Stimulated activated memory B cell treated with anti-CD40 and anti-IgM and Interleukin-4, amounts not matched to agents 10 μg/mL and 1 μg/mL and 100 μg/mL, for 72 hours (primary cell): ENCODE measurements around the gene CIAO2B.

ENCODE experiments used
- ATAC-seq: fragments of 150-1000 bp; cut with Tn5 transposase; 2 replicates; pipeline ENCODE4 v1.10.0; 2021
- H3K27ac Mint-ChIP-seq: one replicate; pipeline ENCODE4 v1.8.0; 2022; ENCODE audit warnings: mild to moderate bottlenecking, mixed read lengths
- H3K27me3 Mint-ChIP-seq: one replicate; pipeline ENCODE4 v1.8.0; 2022; ENCODE audit warnings: mixed read lengths
- H3K36me3 Mint-ChIP-seq: one replicate; pipeline ENCODE4 v1.8.0; 2022; ENCODE audit warnings: mixed read lengths
- H3K4me1 Mint-ChIP-seq: one replicate; pipeline ENCODE4 v1.8.0; 2022; ENCODE audit warnings: mixed read lengths
- H3K4me3 Mint-ChIP-seq: one replicate; pipeline ENCODE4 v1.8.0; 2022; ENCODE audit warnings: mild to moderate bottlenecking, moderate library complexity, mixed read lengths
- H3K9me3 Mint-ChIP-seq: one replicate; pipeline ENCODE4 v1.8.0; 2022; ENCODE audit warnings: mixed read lengths

The CIAO2B gene

GRCh38 chr16:66910175-66910940 lies 23.8 kb downstream of the CIAO2B start:
- no peaks in the 10 kb centered on the region for H3K9me3 Mint-ChIP-seq
- no peak overlapping the region for H3K4me3 Mint-ChIP-seq
- no peaks in the 10 kb centered on the region for H3K36me3 Mint-ChIP-seq
- H3K27ac Mint-ChIP-seq, result no peak overlapping the region
- no peak for ATAC-seq
- H3K27me3 Mint-ChIP-seq, result peaks cover 34% of the 10 kb centered on the region
- H3K4me1 Mint-ChIP-seq, result no peaks in the 10 kb centered on the region

DNA sequence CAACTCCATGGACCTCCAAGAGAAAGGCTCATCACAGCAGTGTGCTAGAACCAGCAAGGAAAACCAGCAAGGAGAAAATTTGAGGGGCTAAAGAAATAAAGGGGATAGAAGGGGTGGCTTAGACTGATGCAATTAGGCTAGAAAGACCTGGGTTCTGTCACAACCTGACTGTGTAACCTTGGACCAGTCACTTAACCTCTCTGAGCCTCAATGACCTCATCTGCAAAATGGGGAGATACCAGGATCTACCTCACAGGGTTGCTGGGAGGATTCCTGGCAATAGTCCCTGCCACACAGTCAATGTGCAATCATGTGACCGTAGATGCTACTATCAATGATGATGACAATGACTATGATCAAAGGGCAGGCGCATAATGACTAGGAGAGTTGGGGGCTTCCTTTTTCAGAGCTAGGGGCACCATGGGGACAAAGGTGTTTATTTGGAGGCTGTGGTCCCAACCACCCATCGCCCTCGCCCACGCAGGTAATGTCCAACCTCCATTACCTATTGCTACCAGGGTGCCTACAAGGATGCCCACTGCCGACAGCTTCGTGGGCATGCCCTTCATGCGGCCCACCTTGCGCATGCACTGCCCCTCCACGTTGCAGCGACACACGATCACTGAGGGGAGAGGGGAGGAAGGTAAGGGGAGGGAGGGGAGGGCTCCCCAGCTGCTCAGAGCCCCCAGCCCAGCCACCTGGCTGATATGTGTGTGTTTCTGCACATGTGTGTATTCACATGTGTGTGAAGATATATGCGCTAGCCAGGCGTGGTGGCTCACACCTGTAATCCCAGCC lies 25.2 kb downstream of the CIAO2B start:
- ATAC-seq, result no peak
- Mint-ChIP-seq H3K4me1 (no peaks in the 10 kb centered on the region), H3K27me3 (peaks cover 21% of the 10 kb centered on the region), H3K36me3 (no peaks in the 10 kb centered on the region), H3K9me3 (no peaks in the 10 kb centered on the region), H3K27ac (no peak overlapping the region), H3K4me3 (no peak overlapping the region)

GRCh38 chr16:66908116-66908515 lies 26.1 kb downstream of the CIAO2B start:
- Mint-ChIP-seq H3K27me3 (peaks cover 21% of the 10 kb centered on the region), H3K27ac (no peak overlapping the region), H3K36me3 (no peaks in the 10 kb centered on the region), H3K4me1 (no peaks in the 10 kb centered on the region), H3K9me3 (no peaks in the 10 kb centered on the region), H3K4me3 (no peak overlapping the region)
- no peak for ATAC-seq

DNA sequence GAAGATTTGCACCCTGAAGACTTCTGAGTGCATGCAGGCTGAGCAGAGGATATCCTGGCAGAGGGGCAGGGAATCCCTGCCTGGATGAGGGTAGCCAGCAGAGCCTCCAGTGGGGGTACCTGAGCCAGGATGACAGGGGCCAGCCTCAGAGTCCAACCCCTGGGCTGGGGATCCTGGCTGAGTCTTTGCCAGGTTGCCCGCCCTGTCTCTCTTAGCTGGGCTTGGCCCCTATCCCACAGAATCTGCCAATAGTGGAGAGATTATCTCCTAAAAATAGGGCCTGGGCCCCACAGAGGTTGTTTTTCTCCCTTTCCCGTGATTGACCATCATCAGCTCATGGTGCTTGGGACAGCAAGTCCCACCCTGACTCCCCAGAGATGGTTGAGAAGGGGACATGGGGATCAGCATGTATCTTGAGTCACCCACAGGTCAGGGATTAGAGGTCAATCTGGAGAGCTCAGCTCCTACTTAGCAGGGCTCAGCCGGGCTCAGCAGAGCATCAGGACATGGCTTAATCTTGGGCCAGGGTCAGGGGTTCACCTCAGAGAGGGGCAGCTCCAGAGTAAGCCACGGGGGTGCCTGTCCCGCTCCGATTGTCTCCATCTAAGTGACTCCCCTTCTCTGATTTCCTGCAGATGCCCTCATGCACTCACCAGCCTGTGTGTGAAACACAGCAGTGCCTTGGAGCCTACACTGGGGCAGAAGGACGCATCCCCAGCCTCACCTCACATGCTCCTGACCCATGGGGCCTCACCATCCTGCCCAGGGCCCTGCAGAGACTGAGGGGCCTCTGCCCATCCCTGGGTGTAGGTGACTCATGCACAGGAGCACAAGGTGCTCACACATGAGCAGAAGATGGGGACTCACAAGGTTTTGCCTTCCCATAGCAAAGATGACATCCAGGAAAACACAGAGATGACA lies 27.0 kb downstream of the CIAO2B start:
- Mint-ChIP-seq H3K36me3 (no peaks in the 10 kb centered on the region), H3K27ac (no peak overlapping the region), H3K9me3 (no peaks in the 10 kb centered on the region), H3K4me3 (no peak overlapping the region), H3K4me1 (no peaks in the 10 kb centered on the region), H3K27me3 (peaks cover 19% of the 10 kb centered on the region)
- no peak for ATAC-seq

GRCh38 chr16:66905633-66906539 lies 28.3 kb downstream of the CIAO2B start:
- Mint-ChIP-seq H3K4me3 (no peak overlapping the region), H3K9me3 (no peaks in the 10 kb centered on the region), H3K36me3 (no peaks in the 10 kb centered on the region), H3K27me3 (peaks cover 10% of the 10 kb centered on the region), H3K27ac (no peak overlapping the region), H3K4me1 (no peaks in the 10 kb centered on the region)
- no peak for ATAC-seq

DNA sequence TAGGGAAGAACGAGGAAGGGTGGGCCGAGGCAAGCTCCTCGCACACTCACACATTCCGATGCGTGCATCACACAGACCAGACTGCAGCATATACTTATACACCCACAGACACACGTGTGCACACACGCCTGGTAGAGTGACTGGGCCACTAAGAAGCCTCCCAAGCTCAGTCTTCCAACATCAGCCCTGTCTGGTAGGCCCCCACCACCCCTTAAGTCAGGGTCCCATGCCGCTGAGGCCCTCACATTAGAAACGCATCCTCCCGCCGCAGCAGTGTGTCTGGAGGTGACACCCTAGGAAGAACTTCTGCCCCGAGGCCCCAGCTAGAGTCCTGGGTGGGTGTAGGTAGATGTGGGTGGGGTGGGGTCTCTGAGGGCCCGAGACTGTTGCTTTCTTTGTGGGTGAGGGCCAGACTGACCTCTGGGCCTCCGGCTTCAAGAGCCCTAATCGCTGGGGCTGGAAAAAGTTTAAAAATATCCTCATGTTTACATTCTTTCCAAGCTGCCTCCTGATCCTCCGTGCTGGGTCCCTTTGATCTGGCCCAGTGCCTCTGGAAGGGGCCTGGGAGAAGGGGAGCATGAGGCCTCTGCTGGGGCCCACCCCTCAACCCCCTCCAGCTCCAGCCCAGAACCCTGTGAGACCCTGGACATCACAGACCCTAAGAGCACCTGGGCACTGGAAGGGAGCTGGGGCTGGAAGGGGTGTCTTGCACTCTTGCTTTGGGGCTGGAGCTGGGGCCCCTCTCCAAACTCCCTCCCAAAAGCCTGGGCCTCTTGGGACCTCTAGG lies 29.2 kb downstream of the CIAO2B start:
- no peak for ATAC-seq
- Mint-ChIP-seq H3K27me3 (peaks cover 10% of the 10 kb centered on the region), H3K27ac (no peak overlapping the region), H3K9me3 (no peaks in the 10 kb centered on the region), H3K4me1 (no peaks in the 10 kb centered on the region), H3K36me3 (no peaks in the 10 kb centered on the region), H3K4me3 (no peak overlapping the region)

DNA sequence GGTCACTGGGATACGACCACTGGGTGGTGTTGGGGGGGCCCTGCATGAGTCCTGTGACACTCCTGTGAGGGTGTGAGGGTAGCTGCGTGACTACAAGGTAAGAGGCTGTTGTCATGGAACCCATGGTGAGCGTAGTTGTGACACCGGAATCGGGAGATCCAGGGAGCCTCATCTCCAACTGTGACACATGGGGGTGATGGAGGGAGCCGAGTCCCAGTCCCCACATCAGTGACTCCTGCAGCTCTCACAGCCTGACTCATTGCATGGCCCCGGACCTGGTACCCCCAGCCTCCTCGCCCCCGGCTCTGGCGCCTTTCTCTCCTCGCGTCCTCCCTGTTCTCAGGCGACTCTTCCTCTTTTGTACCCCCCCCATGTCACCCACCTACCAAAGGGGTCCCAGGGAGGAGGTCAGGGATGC lies 29.8 kb downstream of the CIAO2B start:
- no peak overlapping the region for H3K27ac Mint-ChIP-seq

DNA sequence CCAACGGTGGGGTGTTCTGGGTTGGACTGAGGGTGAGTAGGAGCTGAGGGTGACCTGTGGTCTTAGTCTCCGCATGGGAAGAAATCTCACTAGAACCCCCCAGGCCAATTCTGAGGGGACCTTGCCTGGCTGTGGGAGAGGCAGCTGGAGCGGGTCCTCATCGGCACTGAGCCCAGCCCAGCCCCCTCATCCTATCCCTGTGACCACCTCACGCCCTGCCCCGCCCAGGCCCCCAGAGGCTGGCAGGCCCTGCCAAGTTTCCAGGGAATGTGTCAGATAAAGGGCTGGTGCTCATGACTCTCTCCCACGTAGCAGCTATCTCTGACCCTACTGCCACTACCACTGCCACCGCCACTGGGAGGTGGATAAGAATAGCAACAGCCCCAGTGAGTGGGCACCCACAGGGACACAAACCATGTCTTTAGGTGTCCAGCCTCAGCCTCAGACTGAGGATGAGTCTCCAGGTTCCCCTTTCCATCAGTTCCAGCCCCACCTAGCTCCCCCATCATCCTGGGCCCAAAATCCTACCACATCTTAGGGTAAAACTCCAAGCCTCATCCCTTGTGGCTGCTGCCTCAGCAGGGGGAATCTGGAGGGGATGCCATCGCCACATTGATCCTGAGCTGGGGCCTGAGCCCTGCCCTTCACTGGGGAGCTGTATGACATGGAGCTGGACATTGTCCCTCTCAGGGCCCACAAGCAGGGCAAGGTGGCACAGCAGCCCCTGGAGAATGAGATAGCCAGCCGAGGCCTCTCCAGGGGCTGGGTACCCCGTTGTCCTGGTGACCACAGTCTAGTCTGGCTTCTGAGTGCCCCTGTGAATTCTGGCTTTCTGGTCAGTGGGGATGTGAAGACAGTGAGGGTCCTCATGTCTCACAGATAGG lies 30.4 kb downstream of the CIAO2B start:
- no peaks in the 10 kb centered on the region for H3K9me3 Mint-ChIP-seq
- H3K27me3 Mint-ChIP-seq, result peaks cover 10% of the 10 kb centered on the region
- no peak overlapping the region for H3K27ac Mint-ChIP-seq
- no peaks in the 10 kb centered on the region for H3K4me1 Mint-ChIP-seq
- no peaks in the 10 kb centered on the region for H3K36me3 Mint-ChIP-seq
- no peak overlapping the region for H3K4me3 Mint-ChIP-seq
- no peak for ATAC-seq

More for the DNA sequence above, 29.8 kb downstream of the CIAO2B start:
- Mint-ChIP-seq H3K9me3 (no peaks in the 10 kb centered on the region), H3K27me3 (peaks cover 10% of the 10 kb centered on the region), H3K4me3 (no peak overlapping the region), H3K36me3 (no peaks in the 10 kb centered on the region), H3K4me1 (no peaks in the 10 kb centered on the region)
- ATAC-seq, result no peak

- Mint-ChIP-seq H3K27ac (no peak overlapping the region), H3K27me3 (peaks cover 3% of the 10 kb centered on the region), H3K9me3 (no peaks in the 10 kb centered on the region), H3K4me3 (no peak overlapping the region), H3K4me1 (no peaks in the 10 kb centered on the region), H3K36me3 (no peaks in the 10 kb centered on the region)
- ATAC-seq, result no peak
Measured at GRCh38 chr16:66902648-66903543, 31.3 kb downstream of the CIAO2B start.

DNA sequence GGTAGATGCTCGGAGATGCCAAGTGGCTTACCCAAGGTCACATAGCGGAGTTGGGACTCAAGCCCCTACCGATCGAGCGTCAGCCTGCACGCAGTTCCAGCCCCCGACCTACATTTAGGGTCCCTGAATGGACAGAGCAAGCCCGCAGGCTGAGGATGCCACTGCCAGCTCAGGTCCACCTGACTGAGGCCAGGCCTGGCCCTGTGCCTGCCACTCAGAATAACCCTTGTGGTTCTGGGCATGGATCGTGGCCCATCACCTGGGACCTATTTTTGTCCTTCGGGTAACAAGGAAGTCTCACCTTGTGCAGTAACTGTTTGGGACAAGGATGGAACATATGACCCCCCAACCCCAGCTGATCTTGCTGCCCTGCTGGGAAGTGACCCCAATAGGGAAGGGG lies 32.6 kb downstream of the CIAO2B start:
- ATAC-seq, result no peak
- Mint-ChIP-seq H3K36me3 (no peaks in the 10 kb centered on the region), H3K4me1 (no peaks in the 10 kb centered on the region), H3K27me3 (no peaks in the 10 kb centered on the region), H3K27ac (no peak overlapping the region), H3K4me3 (no peak overlapping the region), H3K9me3 (no peaks in the 10 kb centered on the region)

- ATAC-seq, result no peak
- Mint-ChIP-seq H3K4me3 (no peak overlapping the region), H3K36me3 (no peaks in the 10 kb centered on the region), H3K27ac (no peak overlapping the region), H3K9me3 (no peaks in the 10 kb centered on the region), H3K27me3 (no peaks in the 10 kb centered on the region), H3K4me1 (peaks cover 3% of the 10 kb centered on the region)
Measured at GRCh38 chr16:66900721-66901441, 33.3 kb downstream of the CIAO2B start.
